ENCODE measurements around the gene SPATS2L. TPM values are rescaled to one million over a fixed set of nuclear protein-coding genes. Genes with fewer than 3 reads are reported as not detected.

Gene SPATS2L
- total RNA-seq, 1 experiment from 2014 or later = 47.3 TPM

DNA sequence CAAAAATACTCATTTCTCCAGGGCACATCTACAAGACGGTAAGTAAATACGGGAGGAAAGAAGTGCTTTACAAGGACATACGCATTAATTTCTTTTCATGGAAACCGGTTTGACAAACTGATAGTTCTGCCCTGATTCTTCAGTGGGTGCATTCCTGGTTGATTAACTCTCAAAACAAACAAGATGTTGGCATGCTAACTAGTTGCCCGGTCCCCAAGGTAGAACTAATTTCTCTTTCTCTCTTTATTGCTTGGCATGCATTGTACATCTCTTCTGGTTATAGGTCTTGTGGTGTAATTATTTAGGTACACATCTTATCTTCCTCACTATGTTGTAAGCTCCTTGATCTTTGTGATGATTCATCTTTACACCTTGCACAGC lies 46.9 kb upstream of the SPATS2L start:
- H3K27me3 ChIP-seq (ENCODE audit: insufficient read depth, low read length) = no peaks in the 10 kb centered on the region
- no peak overlapping the region for H3K27ac Mint-ChIP-seq
- no peaks in the 10 kb centered on the region; the same call in none of the 2 replicates for H3K4me1 ChIP-seq (ENCODE audit: insufficient read depth, low read length)
- H3T11ph ChIP-seq (ENCODE audit: low read length) = no peak overlapping the region
- H3K79me1 ChIP-seq (ENCODE audit: insufficient read depth, low read depth, low read length, poor library complexity, severe bottlenecking) = no peaks in the 10 kb centered on the region
- no peak overlapping the region for H3K18ac ChIP-seq (ENCODE audit: insufficient read length, low read depth, low read length)
- TF ChIP-seq, protein P1, sequence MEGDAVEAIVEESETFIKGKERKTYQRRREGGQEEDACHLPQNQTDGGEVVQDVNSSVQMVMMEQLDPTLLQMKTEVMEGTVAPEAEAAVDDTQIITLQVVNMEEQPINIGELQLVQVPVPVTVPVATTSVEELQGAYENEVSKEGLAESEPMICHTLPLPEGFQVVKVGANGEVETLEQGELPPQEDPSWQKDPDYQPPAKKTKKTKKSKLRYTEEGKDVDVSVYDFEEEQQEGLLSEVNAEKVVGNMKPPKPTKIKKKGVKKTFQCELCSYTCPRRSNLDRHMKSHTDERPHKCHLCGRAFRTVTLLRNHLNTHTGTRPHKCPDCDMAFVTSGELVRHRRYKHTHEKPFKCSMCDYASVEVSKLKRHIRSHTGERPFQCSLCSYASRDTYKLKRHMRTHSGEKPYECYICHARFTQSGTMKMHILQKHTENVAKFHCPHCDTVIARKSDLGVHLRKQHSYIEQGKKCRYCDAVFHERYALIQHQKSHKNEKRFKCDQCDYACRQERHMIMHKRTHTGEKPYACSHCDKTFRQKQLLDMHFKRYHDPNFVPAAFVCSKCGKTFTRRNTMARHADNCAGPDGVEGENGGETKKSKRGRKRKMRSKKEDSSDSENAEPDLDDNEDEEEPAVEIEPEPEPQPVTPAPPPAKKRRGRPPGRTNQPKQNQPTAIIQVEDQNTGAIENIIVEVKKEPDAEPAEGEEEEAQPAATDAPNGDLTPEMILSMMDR (conservative IDR thresholded peaks at IDR 0.05) = no peak
- no peaks in the 10 kb centered on the region; the same call in 1 of the 2 replicates for H3K27me3 Mint-ChIP-seq (ENCODE audit: low read depth)
- H2BK120ac ChIP-seq (ENCODE audit: low read depth, low read length, poor library complexity, severe bottlenecking) = no peak overlapping the region
- peaks cover 0 to 17% (median 8%) of the 10 kb centered on the region in 3 experiments; a peak in 6 of 7 replicates for H3K36me3 Mint-ChIP-seq (ENCODE audit: insufficient read depth in 1 of 3, low read depth in 3 of 3)
- no peaks in the 10 kb centered on the region for H3K23me2 ChIP-seq (ENCODE audit: insufficient read length, low read depth, low read length, poor library complexity, severe bottlenecking)
- H4K8ac ChIP-seq (replicated peaks; ENCODE audit: insufficient read length, low read depth, low read length) = no peak overlapping the region
- no peak overlapping the region for H3K9ac ChIP-seq (ENCODE audit: extremely low read depth, insufficient read length, low read length)
- no peak overlapping the region for H3K14ac ChIP-seq (ENCODE audit: insufficient read depth, low read length)
- peaks cover 13 to 16% of the 10 kb centered on the region in 2 experiments for H3K4me1 Mint-ChIP-seq
- no peak overlapping the region for H2AK5ac ChIP-seq (ENCODE audit: insufficient read length, low read length)
- WGBS (ENCODE audit: extremely low coverage, insufficient read length, low lambda C conversion rate) = no CpG with 5 or more reads among the region's 5 CpGs
- no peak overlapping the region for H4K5ac ChIP-seq (ENCODE audit: insufficient read length, low read depth, low read length)
- H4K91ac ChIP-seq (ENCODE audit: insufficient read length, low read depth, low read length) = no peak overlapping the region
- H2BK15ac ChIP-seq (ENCODE audit: low read depth, low read length) = no peak overlapping the region
- H3K9me3 ChIP-seq (ENCODE audit: control insufficient read depth, low read depth, low read length) = no peaks in the 10 kb centered on the region
- H3K9me3 Mint-ChIP-seq = peaks cover 0 to 10% of the 10 kb centered on the region in 2 experiments; a peak in 3 of 5 replicates
- no peak overlapping the region for H3K4me2 ChIP-seq (ENCODE audit: insufficient read depth, insufficient read length, low read length)
- H4K20me1 ChIP-seq (ENCODE audit: control insufficient read depth, insufficient read depth, insufficient read length) = no peaks in the 10 kb centered on the region
- H2BK12ac ChIP-seq (ENCODE audit: insufficient read length, low read depth, low read length) = no peak overlapping the region
- H2BK5ac ChIP-seq (ENCODE audit: insufficient read length, low read length) = no peak overlapping the region
- H3K4ac ChIP-seq (ENCODE audit: low read depth, low read length) = no peak overlapping the region
- no peak overlapping the region for H2AFZ ChIP-seq (ENCODE audit: low read length)
- H3K4me3 Mint-ChIP-seq = no peak overlapping the region
- H2BK20ac ChIP-seq (ENCODE audit: low read depth, low read length, poor library complexity, severe bottlenecking) = no peak overlapping the region
- no peak overlapping the region for H3K23ac ChIP-seq (ENCODE audit: insufficient read length, low read depth, low read length)
- no peak overlapping the region for H3K56ac ChIP-seq (ENCODE audit: insufficient read length, low read depth, low read length)
- H3K27ac ChIP-seq (ENCODE audit: insufficient read length, low read depth, low read length) = no peak overlapping the region
- DNase-seq = no peak
- no peaks in the 10 kb centered on the region for H3K79me2 ChIP-seq (ENCODE audit: insufficient read depth, low read length)
